Measurements from ENCODE around the gene VAPA. TPM values are rescaled to one million over a fixed set of nuclear protein-coding genes. Genes with fewer than 3 reads are reported as not detected.
A peak's percentile ranks its signal among the peaks of the same experiment; 100 is the strongest.

The VAPA gene
- total and polyA plus RNA-seq, 5 donors from 2014 or later: 163 to 286 (median 262) TPM

- Histone ChIP-seq H3K27me3 (ENCODE audit: control insufficient read depth, insufficient read depth, low read length) (no peaks in the 10 kb centered on the region), H3K27ac (ENCODE audit: insufficient read depth, low read length, poor library complexity, severe bottlenecking) (no peak overlapping the region), H3K9me3 (ENCODE audit: control insufficient read depth in 2 of 2, low read length in 2 of 2) (peaks cover 5 to 8% of the 10 kb centered on the region in 2 experiments), H3K4me3 (ENCODE audit: low read depth, low read length) (no peak overlapping the region), H3K36me3 (ENCODE audit: control insufficient read depth, insufficient read depth, low read length) (no peaks in the 10 kb centered on the region), H3K4me1 (ENCODE audit: control insufficient read depth, insufficient read depth, low read length, poor library complexity, severe bottlenecking) (no peaks in the 10 kb centered on the region)
- no peak for DNase-seq
- no peak overlapping the region for H3K27ac Mint-ChIP-seq
- no peaks in the 10 kb centered on the region for H3K36me3 Mint-ChIP-seq
- no peak overlapping the region for H3K4me3 Mint-ChIP-seq
- H3K9me3 Mint-ChIP-seq: peaks cover 0 to 12% (median 5%) of the 10 kb centered on the region in 7 donors
- no peak for ATAC-seq (ENCODE audit: low read depth in 2 of 2)
- peaks cover 0 to 4% (median 0%) of the 10 kb centered on the region in 4 donors for H3K4me1 Mint-ChIP-seq
- H3K27me3 Mint-ChIP-seq: peaks cover 4% of the 10 kb centered on the region
These were observed 43.3 kb upstream of the VAPA start for GRCh38 chr18:9870431-9871008.

GRCh38 chr18:9871244-9871746 lies 42.5 kb upstream of the VAPA start:
- no peak for DNase-seq
- Mint-ChIP-seq H3K9me3 (peaks cover 0 to 5% (median 3%) of the 10 kb centered on the region in 7 donors), H3K36me3 (no peaks in the 10 kb centered on the region), H3K27ac (no peak overlapping the region), H3K4me3 (no peak overlapping the region), H3K4me1 (peaks cover 0 to 4% (median 0%) of the 10 kb centered on the region in 4 donors), H3K27me3 (peaks cover 4% of the 10 kb centered on the region)
- Histone ChIP-seq H3K27ac (ENCODE audit: insufficient read depth, low read length, poor library complexity, severe bottlenecking) (no peak overlapping the region), H3K4me3 (ENCODE audit: low read depth, low read length) (no peak overlapping the region), H3K9me3 (ENCODE audit: control insufficient read depth in 2 of 2, low read length in 2 of 2) (peaks cover under 1 to 2% of the 10 kb centered on the region in 2 experiments), H3K27me3 (ENCODE audit: control insufficient read depth, insufficient read depth, low read length) (no peaks in the 10 kb centered on the region), H3K4me1 (ENCODE audit: control insufficient read depth, insufficient read depth, low read length, poor library complexity, severe bottlenecking) (no peaks in the 10 kb centered on the region), H3K36me3 (ENCODE audit: control insufficient read depth, insufficient read depth, low read length) (no peaks in the 10 kb centered on the region)
- no peak for ATAC-seq (ENCODE audit: low read depth in 2 of 2)

GRCh38 chr18:9872823-9873222 lies 41.0 kb upstream of the VAPA start:
- Histone ChIP-seq H3K4me1 (ENCODE audit: control insufficient read depth, insufficient read depth, low read length, poor library complexity, severe bottlenecking) (no peaks in the 10 kb centered on the region), H3K27me3 (ENCODE audit: control insufficient read depth, insufficient read depth, low read length) (no peaks in the 10 kb centered on the region), H3K9me3 (ENCODE audit: control insufficient read depth in 2 of 2, low read length in 2 of 2) (no peaks in the 10 kb centered on the region), H3K27ac (ENCODE audit: insufficient read depth, low read length, poor library complexity, severe bottlenecking) (no peak overlapping the region), H3K36me3 (ENCODE audit: control insufficient read depth, insufficient read depth, low read length) (no peaks in the 10 kb centered on the region), H3K4me3 (ENCODE audit: low read depth, low read length) (no peak overlapping the region)
- Mint-ChIP-seq H3K9me3 (no peaks in the 10 kb centered on the region), H3K4me3 (no peak overlapping the region), H3K36me3 (no peaks in the 10 kb centered on the region), H3K27ac (no peak overlapping the region), H3K27me3 (peaks cover 4% of the 10 kb centered on the region), H3K4me1 (peaks cover 0 to 5% (median 2%) of the 10 kb centered on the region in 4 donors)
- DNase-seq (no peak), ATAC-seq (ENCODE audit: low read depth in 2 of 2) (no peak)

GRCh38 chr18:9874728-9875127 lies 39.1 kb upstream of the VAPA start:
- Histone ChIP-seq H3K4me1 (ENCODE audit: control insufficient read depth, insufficient read depth, low read length, poor library complexity, severe bottlenecking) (no peaks in the 10 kb centered on the region), H3K36me3 (ENCODE audit: control insufficient read depth, insufficient read depth, low read length) (no peaks in the 10 kb centered on the region), H3K27ac (ENCODE audit: insufficient read depth, low read length, poor library complexity, severe bottlenecking) (no peak overlapping the region), H3K4me3 (ENCODE audit: low read depth, low read length) (no peak overlapping the region), H3K27me3 (ENCODE audit: control insufficient read depth, insufficient read depth, low read length) (no peaks in the 10 kb centered on the region), H3K9me3 (ENCODE audit: control insufficient read depth in 2 of 2, low read length in 2 of 2) (no peaks in the 10 kb centered on the region)
- ATAC-seq (ENCODE audit: low read depth in 2 of 2): no peak
- Mint-ChIP-seq H3K9me3 (no peaks in the 10 kb centered on the region), H3K4me3 (no peak overlapping the region), H3K36me3 (no peaks in the 10 kb centered on the region), H3K4me1 (peaks cover 0 to 5% (median 2%) of the 10 kb centered on the region in 4 donors), H3K27me3 (peaks cover 4% of the 10 kb centered on the region), H3K27ac (no peak overlapping the region)
- DNase-seq: no peak

GRCh38 chr18:9876212-9876866 lies 37.5 kb upstream of the VAPA start:
- ATAC-seq (ENCODE audit: low read depth in 2 of 2) (no peak), DNase-seq (no peak)
- H3K9me3 ChIP-seq (ENCODE audit: control insufficient read depth in 2 of 2, low read length in 2 of 2): no peaks in the 10 kb centered on the region
- no peaks in the 10 kb centered on the region for H3K36me3 ChIP-seq (ENCODE audit: control insufficient read depth, insufficient read depth, low read length)
- no peak overlapping the region for H3K4me3 ChIP-seq (ENCODE audit: low read depth, low read length)
- no peak overlapping the region for H3K27ac Mint-ChIP-seq
- H3K27ac ChIP-seq (ENCODE audit: insufficient read depth, low read length, poor library complexity, severe bottlenecking): no peak overlapping the region
- H3K27me3 ChIP-seq (ENCODE audit: control insufficient read depth, insufficient read depth, low read length): no peaks in the 10 kb centered on the region
- H3K4me1 ChIP-seq (ENCODE audit: control insufficient read depth, insufficient read depth, low read length, poor library complexity, severe bottlenecking): no peaks in the 10 kb centered on the region
- H3K4me3 Mint-ChIP-seq: no peak overlapping the region
- peaks cover 9% of the 10 kb centered on the region for H3K27me3 Mint-ChIP-seq
- peaks cover 0 to 5% (median 0%) of the 10 kb centered on the region in 4 donors for H3K4me1 Mint-ChIP-seq
- H3K36me3 Mint-ChIP-seq: no peaks in the 10 kb centered on the region
- H3K9me3 Mint-ChIP-seq: no peaks in the 10 kb centered on the region

- H3K4me1 Mint-ChIP-seq: peaks cover 0 to 5% (median 0%) of the 10 kb centered on the region in 4 donors
- no peak overlapping the region for H3K27ac ChIP-seq (ENCODE audit: insufficient read depth, low read length, poor library complexity, severe bottlenecking)
These were observed 36.8 kb upstream of the VAPA start for GRCh38 chr18:9876867-9877654.

GRCh38 chr18:9877655-9878014 lies 36.2 kb upstream of the VAPA start:
- Mint-ChIP-seq H3K4me1 (peaks cover 0 to 5% (median 0%) of the 10 kb centered on the region in 4 donors), H3K9me3 (no peaks in the 10 kb centered on the region), H3K27me3 (peaks cover 9% of the 10 kb centered on the region), H3K4me3 (no peak overlapping the region), H3K27ac (no peak overlapping the region), H3K36me3 (no peaks in the 10 kb centered on the region)
- Histone ChIP-seq H3K4me3 (ENCODE audit: low read depth, low read length) (no peak overlapping the region), H3K9me3 (ENCODE audit: control insufficient read depth in 2 of 2, low read length in 2 of 2) (no peaks in the 10 kb centered on the region), H3K4me1 (ENCODE audit: control insufficient read depth, insufficient read depth, low read length, poor library complexity, severe bottlenecking) (no peaks in the 10 kb centered on the region), H3K27me3 (ENCODE audit: control insufficient read depth, insufficient read depth, low read length) (no peaks in the 10 kb centered on the region), H3K27ac (ENCODE audit: insufficient read depth, low read length, poor library complexity, severe bottlenecking) (no peak overlapping the region), H3K36me3 (ENCODE audit: control insufficient read depth, insufficient read depth, low read length) (no peaks in the 10 kb centered on the region)
- no peak for DNase-seq
- no peak for ATAC-seq (ENCODE audit: low read depth in 2 of 2)

More at GRCh38 chr18:9876867-9877654, 36.8 kb upstream of the VAPA start:
- ATAC-seq (ENCODE audit: low read depth in 2 of 2) (no peak), DNase-seq (peak in 1 of 3 donors; percentile 54)
- Mint-ChIP-seq H3K36me3 (no peaks in the 10 kb centered on the region), H3K9me3 (no peaks in the 10 kb centered on the region), H3K27ac (no peak overlapping the region), H3K4me3 (no peak overlapping the region), H3K27me3 (peaks cover 9% of the 10 kb centered on the region)
- no peaks in the 10 kb centered on the region for H3K27me3 ChIP-seq (ENCODE audit: control insufficient read depth, insufficient read depth, low read length)
- no peaks in the 10 kb centered on the region for H3K36me3 ChIP-seq (ENCODE audit: control insufficient read depth, insufficient read depth, low read length)
- no peaks in the 10 kb centered on the region for H3K4me1 ChIP-seq (ENCODE audit: control insufficient read depth, insufficient read depth, low read length, poor library complexity, severe bottlenecking)
- H3K4me3 ChIP-seq (ENCODE audit: low read depth, low read length): no peak overlapping the region
- H3K9me3 ChIP-seq (ENCODE audit: control insufficient read depth in 2 of 2, low read length in 2 of 2): no peaks in the 10 kb centered on the region

Data from CD4-positive, CD25-positive, alpha-beta regulatory T cell (primary cell).